ENCODE results near the gene ATP6AP1. TPM values are rescaled to one million over a fixed set of nuclear protein-coding genes. Genes with fewer than 3 reads are reported as not detected.

ATP6AP1 gene
- total and polyA plus RNA-seq, 2 of the 13 experiments (the other 11 are each of a cell fraction or from before 2014, with no cell fraction given): 56.7 to 110 TPM

- ATAC-seq (no peak), DNase-seq (ENCODE audit: low spot score) (no peak), FAIRE-seq (no peak)
- no peak overlapping the region for H3K9ac ChIP-seq (ENCODE audit: insufficient read depth, low read depth, low read length)
- no peak overlapping the region for H3K27ac ChIP-seq (ENCODE audit: extremely low read length, insufficient read depth, low read length)
- no peak overlapping the region for H3K4me2 ChIP-seq (ENCODE audit: low read depth, low read length)
- H2AFZ ChIP-seq (ENCODE audit: low read length): no peak overlapping the region
- CTCF ChIA-PET (ENCODE audit: low intra/inter-chr PET ratio, low total read pairs): no interaction called here
- WGBS (ENCODE audit: low lambda C conversion rate): 88% methylated on average over 4 of the region's 4 CpGs
- no peaks in the 10 kb centered on the region for H3K27me3 ChIP-seq (ENCODE audit: control insufficient read depth in 1 of 2, insufficient read depth in 2 of 2, low read length in 2 of 2)
- peaks cover 6 to 22% of the 10 kb centered on the region in 2 experiments; a peak in 4 of 5 replicates for H3K36me3 ChIP-seq (replicated peaks in 1 of 2; ENCODE audit: control insufficient read depth in 1 of 2, insufficient read depth in 2 of 2, low read length in 2 of 2)
- in situ Hi-C loops (cut with HindIII; ENCODE audit: extremely low pct_ligation_motif_present, low pct_unique_long_range_greater_than_20kb) (loop anchor here (25.0 kb wide), 1 partner anchor 133 kb away; the partner anchor contains the start of genes G6PD and IKBKG), intact Hi-C loops (cut with micrococcal nuclease; ENCODE audit: unreplicated experiment) (no loop called here)
- H3K79me2 ChIP-seq (ENCODE audit: insufficient read depth, low read length): peaks cover 9% of the 10 kb centered on the region
- no peaks in the 10 kb centered on the region for H3K9me3 ChIP-seq (ENCODE audit: low read length)
- BruUV-seq (replicated peaks): no TSS peak
- H4K20me1 ChIP-seq (ENCODE audit: insufficient read depth, low read length): peaks cover 20% of the 10 kb centered on the region; the same call in 1 of the 2 replicates
- peaks cover 41% of the 10 kb centered on the region for H3K4me1 ChIP-seq (ENCODE audit: insufficient read depth, low read length)
- H3K4me3 ChIP-seq (replicated peaks in 1 of 3; ENCODE audit: insufficient read depth in 1 of 3, low read depth in 2 of 3, low read length in 3 of 3): no peak overlapping the region
- POLR2A ChIA-PET: no interaction called here
- TF ChIP-seq MTA3 (CRISPR knock-in tag; IDR thresholded peaks at IDR 0.05) (no peak), ZBTB7A (CRISPR knock-in tag; IDR thresholded peaks at IDR 0.05) (no peak), RELA (CRISPR knock-in tag; IDR thresholded peaks at IDR 0.05) (no peak), KDM1A (CRISPR knock-in tag; IDR thresholded peaks at IDR 0.05) (no peak), NFIB (CRISPR knock-in tag; IDR thresholded peaks at IDR 0.05; ENCODE audit: borderline replicate concordance) (no peak), PHB2 (IDR thresholded peaks at IDR 0.05; ENCODE audit: partially characterized antibody) (no peak), HMGA1 (CRISPR knock-in tag; conservative IDR thresholded peaks at IDR 0.05) (no peak), SOX6 (IDR thresholded peaks at IDR 0.05) (no peak), SOX6 (CRISPR knock-in tag; IDR thresholded peaks at IDR 0.05) (no peak), RNF219 (CRISPR knock-in tag; IDR thresholded peaks at IDR 0.05) (no peak), HMG20A (CRISPR knock-in tag; IDR thresholded peaks at IDR 0.05; ENCODE audit: borderline replicate concordance) (no peak), ATF5 (CRISPR knock-in tag; IDR thresholded peaks at IDR 0.05; ENCODE audit: low read depth) (no peak), ZNF7 (CRISPR knock-in tag; IDR thresholded peaks at IDR 0.05) (no peak), POLR2G (IDR thresholded peaks at IDR 0.05; ENCODE audit: low read depth, low read length) (no peak), ZNF33A (CRISPR knock-in tag; IDR thresholded peaks at IDR 0.05; ENCODE audit: borderline replicate concordance) (no peak)
- TF ChIP-seq, protein P1, sequence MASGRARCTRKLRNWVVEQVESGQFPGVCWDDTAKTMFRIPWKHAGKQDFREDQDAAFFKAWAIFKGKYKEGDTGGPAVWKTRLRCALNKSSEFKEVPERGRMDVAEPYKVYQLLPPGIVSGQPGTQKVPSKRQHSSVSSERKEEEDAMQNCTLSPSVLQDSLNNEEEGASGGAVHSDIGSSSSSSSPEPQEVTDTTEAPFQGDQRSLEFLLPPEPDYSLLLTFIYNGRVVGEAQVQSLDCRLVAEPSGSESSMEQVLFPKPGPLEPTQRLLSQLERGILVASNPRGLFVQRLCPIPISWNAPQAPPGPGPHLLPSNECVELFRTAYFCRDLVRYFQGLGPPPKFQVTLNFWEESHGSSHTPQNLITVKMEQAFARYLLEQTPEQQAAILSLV (CRISPR knock-in tag; IDR thresholded peaks at IDR 0.05; ENCODE audit: borderline replicate concordance): no peak
- TF ChIP-seq, protein P2, sequence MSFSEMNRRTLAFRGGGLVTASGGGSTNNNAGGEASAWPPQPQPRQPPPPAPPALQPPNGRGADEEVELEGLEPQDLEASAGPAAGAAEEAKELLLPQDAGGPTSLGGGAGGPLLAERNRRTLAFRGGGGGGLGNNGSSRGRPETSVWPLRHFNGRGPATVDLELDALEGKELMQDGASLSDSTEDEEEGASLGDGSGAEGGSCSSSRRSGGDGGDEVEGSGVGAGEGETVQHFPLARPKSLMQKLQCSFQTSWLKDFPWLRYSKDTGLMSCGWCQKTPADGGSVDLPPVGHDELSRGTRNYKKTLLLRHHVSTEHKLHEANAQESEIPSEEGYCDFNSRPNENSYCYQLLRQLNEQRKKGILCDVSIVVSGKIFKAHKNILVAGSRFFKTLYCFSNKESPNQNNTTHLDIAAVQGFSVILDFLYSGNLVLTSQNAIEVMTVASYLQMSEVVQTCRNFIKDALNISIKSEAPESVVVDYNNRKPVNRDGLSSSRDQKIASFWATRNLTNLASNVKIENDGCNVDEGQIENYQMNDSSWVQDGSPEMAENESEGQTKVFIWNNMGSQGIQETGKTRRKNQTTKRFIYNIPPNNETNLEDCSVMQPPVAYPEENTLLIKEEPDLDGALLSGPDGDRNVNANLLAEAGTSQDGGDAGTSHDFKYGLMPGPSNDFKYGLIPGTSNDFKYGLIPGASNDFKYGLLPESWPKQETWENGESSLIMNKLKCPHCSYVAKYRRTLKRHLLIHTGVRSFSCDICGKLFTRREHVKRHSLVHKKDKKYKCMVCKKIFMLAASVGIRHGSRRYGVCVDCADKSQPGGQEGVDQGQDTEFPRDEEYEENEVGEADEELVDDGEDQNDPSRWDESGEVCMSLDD (CRISPR knock-in tag; IDR thresholded peaks at IDR 0.05; ENCODE audit: borderline replicate concordance): no peak
- TF ChIP-seq, protein P3, sequence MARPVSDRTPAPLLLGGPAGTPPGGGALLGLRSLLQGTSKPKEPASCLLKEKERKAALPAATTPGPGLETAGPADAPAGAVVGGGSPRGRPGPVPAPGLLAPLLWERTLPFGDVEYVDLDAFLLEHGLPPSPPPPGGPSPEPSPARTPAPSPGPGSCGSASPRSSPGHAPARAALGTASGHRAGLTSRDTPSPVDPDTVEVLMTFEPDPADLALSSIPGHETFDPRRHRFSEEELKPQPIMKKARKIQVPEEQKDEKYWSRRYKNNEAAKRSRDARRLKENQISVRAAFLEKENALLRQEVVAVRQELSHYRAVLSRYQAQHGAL (CRISPR knock-in tag; IDR thresholded peaks at IDR 0.05; ENCODE audit: not compliant biosample characterization): no peak
- TF ChIP-seq, protein P4, sequence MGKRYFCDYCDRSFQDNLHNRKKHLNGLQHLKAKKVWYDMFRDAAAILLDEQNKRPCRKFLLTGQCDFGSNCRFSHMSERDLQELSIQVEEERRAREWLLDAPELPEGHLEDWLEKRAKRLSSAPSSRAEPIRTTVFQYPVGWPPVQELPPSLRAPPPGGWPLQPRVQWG (CRISPR knock-in tag; IDR thresholded peaks at IDR 0.05; ENCODE audit: borderline replicate concordance, low read depth): no peak
These were observed 24.6 kb upstream of the ATP6AP1 start for GRCh38 chrX:154403858-154404257.
